Ectodermal cell (in vitro differentiated cells): ENCODE data around the gene FANK1.
"Not testable (repeated sequence)": the region's sequence is repeated elsewhere in the genome, so short reads cannot be mapped to it uniquely, and the experiment has no call there.

Source experiments
- H3K27ac ChIP-seq: 2 replicates; pipeline ENCODE4 v1.7.0; 2013; ENCODE audit warnings: mild to moderate bottlenecking, low read depth, low read length; ENCODE audit not compliant: insufficient read depth, poor library complexity, severe bottlenecking
- H3K27me3 ChIP-seq: 2 replicates; pipeline ENCODE4 v1.7.0; 2013; ENCODE audit warnings: mild to moderate bottlenecking, low read length; ENCODE audit not compliant: insufficient read depth, control insufficient read depth, poor library complexity, severe bottlenecking
- H3K36me3 ChIP-seq: one replicate; pipeline ENCODE4 v1.7.0; 2013; ENCODE audit warnings: low read length; ENCODE audit not compliant: control insufficient read depth, insufficient read depth
- H3K4me1 ChIP-seq: one replicate; pipeline ENCODE4 v1.7.0; 2013; ENCODE audit warnings: low read length; ENCODE audit not compliant: control insufficient read depth, insufficient read depth
- H3K4me3 ChIP-seq: 2 replicates; pipeline ENCODE4 v1.7.0; 2013; ENCODE audit warnings: low read depth, low read length, control low read depth; ENCODE audit not compliant: insufficient read depth
- H3K9me3 ChIP-seq: 2 replicates; pipeline ENCODE4 v1.7.0; 2013; ENCODE audit warnings: mild to moderate bottlenecking, low read length, moderate library complexity; ENCODE audit not compliant: control insufficient read depth
- WGBS, 2 experiments: methylation state at CpG; one replicate each; pipeline ENCODE4 v1.1.7; 2013; ENCODE audit warnings: missing lambda C conversion rate in 2 of 2; 5-methylcytosine and 5-hydroxymethylcytosine counted together

FANK1 gene

DNA sequence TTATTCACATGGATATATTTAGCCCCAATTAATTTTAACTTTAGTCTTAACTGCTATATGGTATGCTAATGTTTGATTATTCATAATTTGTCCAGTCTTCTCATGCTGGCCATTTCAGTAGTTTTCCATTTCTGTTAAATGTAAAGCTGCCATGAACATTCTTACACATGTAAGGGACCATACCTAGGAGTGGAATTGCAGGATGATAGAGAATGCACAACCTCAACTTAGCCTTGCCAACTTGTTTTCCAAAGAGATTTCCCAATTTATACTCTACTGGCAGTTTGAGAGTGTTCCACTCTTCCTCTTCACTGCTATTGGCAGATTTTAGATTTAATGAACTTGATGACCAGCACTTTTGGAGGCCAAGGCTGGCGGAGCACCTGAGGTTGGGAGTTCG lies 68.2 kb downstream of the FANK1 start:
- H3K27ac ChIP-seq = no peak overlapping the region
- no peaks in the 10 kb centered on the region for H3K36me3 ChIP-seq
- H3K9me3 ChIP-seq = no peaks in the 10 kb centered on the region
- H3K4me1 ChIP-seq = no peaks in the 10 kb centered on the region
- no peak overlapping the region for H3K4me3 ChIP-seq
- no peaks in the 10 kb centered on the region for H3K27me3 ChIP-seq
- 90 to 94% methylated on average over 2 of the region's 2 CpGs for WGBS, 2 experiments

DNA sequence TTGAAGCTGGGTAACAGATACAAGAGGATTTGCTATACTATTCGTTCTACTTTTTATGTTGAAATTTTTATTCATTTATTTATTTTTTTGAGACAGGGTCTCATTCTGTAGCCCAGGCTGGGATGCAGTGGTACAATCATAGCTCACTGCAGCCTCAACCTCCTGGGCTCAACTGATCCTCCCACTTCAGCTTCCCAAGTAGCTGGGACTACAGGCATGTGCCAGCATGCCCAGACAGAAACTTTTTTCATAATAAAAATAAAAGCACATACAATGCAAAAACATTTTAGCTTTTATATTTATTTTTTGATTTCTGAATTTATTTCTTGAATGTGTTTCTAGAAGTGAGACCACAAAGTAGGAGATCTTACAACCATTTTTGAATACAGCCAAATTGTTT lies 71.2 kb downstream of the FANK1 start:
- no peaks in the 10 kb centered on the region for H3K27me3 ChIP-seq
- no peak overlapping the region for H3K4me3 ChIP-seq
- H3K9me3 ChIP-seq = no peaks in the 10 kb centered on the region
- no peak overlapping the region for H3K27ac ChIP-seq
- H3K4me1 ChIP-seq = no peaks in the 10 kb centered on the region
- WGBS, 2 experiments = 80 to 90% methylated on average over 1 of the region's 1 CpG
- no peaks in the 10 kb centered on the region for H3K36me3 ChIP-seq

DNA sequence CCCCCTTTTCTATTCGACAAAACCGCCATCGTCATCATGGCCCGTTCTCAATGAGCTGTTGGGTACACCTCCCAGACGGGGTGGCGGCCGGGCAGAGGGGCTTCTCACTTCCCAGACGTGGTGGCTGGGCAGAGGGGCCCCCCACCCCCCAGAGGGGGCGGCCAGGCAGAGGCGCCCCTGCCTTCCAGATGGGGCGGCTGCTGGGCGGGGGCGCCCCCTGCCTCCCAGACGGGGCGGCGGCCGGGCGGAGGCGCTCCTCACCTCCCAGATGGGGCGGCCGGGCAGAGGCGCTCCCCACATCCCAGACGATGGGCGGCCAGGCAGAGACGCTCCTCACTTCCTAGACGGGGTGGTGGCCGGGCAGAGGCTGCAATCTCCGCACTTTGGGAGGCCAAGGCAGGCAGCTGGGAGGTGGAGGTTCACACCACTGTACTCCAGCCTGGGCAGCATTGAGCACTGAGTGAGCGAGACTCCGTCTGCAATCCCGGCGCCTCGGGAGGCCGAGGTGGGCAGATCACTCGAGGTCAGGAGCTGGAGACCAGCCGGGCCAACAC lies 73.8 kb downstream of the FANK1 start:
- H3K27ac ChIP-seq, H3K4me1 ChIP-seq, H3K9me3 ChIP-seq, H3K4me3 ChIP-seq, H3K27me3 ChIP-seq, H3K36me3 ChIP-seq: not testable (repeated sequence)
- WGBS, 2 experiments = 92 to 96% methylated on average over 36 of the region's 36 CpGs

DNA sequence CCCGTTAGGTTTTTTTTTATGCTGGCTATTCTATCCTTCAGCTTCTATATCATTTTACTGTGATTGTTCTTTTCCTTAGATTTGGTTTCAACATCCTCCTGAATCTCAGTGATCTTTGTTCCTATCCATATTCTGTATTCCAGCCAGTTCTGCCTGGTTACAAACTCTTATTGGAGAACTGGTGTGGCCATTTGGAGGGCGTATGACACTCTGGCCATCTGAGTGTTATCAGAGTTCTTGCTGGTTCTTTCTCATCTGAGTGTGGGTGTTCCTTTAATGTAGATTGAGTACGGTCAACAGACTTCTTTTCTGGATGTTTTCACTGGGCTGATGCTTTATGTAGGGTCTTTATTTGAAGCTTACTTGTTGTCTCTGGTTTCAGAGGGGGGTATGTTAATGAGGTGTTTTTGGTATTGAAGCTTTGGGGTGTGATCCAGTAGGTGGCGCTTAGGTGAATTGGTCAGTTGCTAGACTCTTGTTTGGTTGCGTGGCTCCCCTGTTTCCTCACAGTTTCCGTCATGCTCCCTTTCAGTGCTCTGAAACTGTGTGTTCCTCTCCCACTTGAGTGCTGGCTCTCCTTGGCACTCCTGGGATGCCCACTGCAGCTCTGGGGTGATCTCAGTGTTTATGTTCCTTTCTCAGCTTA lies 80.7 kb downstream of the FANK1 start:
- H3K36me3 ChIP-seq = no peaks in the 10 kb centered on the region
- H3K9me3 ChIP-seq = no peaks in the 10 kb centered on the region
- WGBS, 2 experiments = 85 to 86% methylated on average over 6 of the region's 6 CpGs
- H3K27me3 ChIP-seq = no peaks in the 10 kb centered on the region
- H3K4me3 ChIP-seq = no peak overlapping the region
- H3K4me1 ChIP-seq = no peaks in the 10 kb centered on the region
- H3K27ac ChIP-seq = no peak overlapping the region

DNA sequence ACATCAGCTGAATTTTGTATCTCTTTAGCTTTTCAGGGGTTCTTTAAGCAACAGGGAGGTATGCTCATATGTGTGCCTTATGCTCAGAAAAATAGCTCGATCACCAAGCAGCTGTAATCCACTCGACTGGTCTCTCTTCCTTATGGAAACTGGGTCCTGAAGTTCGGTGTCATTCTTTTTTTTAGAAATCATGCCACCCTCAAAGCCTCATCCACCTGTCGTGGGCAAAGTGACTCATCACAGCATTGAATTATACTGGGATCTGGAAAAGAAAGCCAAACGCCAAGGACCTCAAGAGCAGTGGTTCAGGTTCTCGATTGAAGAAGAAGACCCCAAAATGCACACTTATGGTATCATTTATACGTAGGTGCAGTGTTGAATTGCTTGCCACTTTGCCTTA lies 83.6 kb downstream of the FANK1 start:
- H3K27ac ChIP-seq = no peak overlapping the region
- H3K36me3 ChIP-seq = no peaks in the 10 kb centered on the region
- peaks cover 8% of the 10 kb centered on the region for H3K4me1 ChIP-seq
- no peaks in the 10 kb centered on the region for H3K27me3 ChIP-seq
- no peaks in the 10 kb centered on the region for H3K9me3 ChIP-seq
- 94 to 95% methylated on average over 7 of the region's 7 CpGs for WGBS, 2 experiments
- H3K4me3 ChIP-seq = no peak overlapping the region

DNA sequence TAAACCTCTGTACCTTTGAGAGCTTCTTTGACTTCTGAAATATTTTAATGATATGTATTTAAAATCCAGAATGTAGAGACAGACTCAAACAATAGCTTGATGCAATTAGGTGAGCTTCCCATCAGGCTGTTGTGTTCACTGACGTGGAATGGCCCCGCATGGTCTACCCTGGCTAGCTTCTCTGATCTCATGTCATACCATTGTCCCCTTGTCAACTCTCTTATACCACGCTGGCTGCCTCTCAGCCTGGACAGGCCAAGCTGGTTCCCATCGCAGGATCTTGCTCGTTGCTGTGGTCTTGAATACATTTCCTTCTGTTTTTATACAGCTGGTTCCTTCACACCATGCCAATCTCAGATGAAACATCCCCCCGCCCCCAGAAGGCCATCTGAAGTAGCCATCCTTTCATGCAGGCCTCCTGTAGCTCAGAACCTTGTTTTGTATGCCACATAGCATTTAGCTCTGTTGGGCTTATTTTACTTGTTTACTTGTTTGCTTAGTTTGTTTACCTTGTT lies 84.2 kb downstream of the FANK1 start:
- no peaks in the 10 kb centered on the region for H3K27me3 ChIP-seq
- H3K4me1 ChIP-seq = peaks cover 8% of the 10 kb centered on the region
- H3K27ac ChIP-seq = no peak overlapping the region
- H3K9me3 ChIP-seq = no peaks in the 10 kb centered on the region
- 61 to 73% methylated on average over 6 of the region's 6 CpGs for WGBS, 2 experiments
- H3K4me3 ChIP-seq = no peak overlapping the region
- no peaks in the 10 kb centered on the region for H3K36me3 ChIP-seq

DNA sequence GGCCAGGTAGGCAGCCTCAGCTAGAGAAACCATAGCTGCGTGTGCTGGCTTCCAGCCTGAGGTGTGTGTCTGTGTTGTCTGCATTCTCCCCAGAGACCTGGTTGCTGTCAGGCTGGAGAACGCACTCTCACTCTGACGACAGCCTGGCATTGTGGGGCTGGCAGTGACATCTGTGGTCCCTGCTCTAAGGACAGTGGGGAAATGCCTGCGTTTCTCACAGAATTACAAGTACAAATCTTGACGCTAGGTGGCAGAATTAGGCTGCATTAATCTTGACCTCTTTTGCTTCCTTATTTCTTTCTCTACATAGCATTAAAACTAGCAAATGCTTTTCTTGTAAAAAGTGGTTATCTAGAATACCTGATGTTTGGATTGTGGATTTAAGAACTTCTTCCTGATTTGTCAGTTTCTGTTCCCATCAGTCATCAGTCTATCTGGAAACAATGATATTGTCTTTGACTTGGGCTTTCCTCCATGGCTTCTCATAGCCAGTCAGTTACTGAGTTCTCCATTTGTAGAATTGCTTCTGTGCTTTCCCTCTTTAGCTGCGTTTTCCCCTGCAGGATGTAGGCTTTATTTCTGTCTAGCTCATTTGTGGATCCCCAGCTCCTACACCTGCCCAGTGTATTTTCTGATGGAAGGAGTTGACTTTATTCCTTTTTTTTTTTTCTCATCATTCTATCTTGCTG lies 86.0 kb downstream of the FANK1 start:
- peaks cover 8% of the 10 kb centered on the region for H3K4me1 ChIP-seq
- H3K27ac ChIP-seq = no peak overlapping the region
- H3K9me3 ChIP-seq = no peaks in the 10 kb centered on the region
- H3K27me3 ChIP-seq = no peaks in the 10 kb centered on the region
- H3K4me3 ChIP-seq = no peak overlapping the region
- no peaks in the 10 kb centered on the region for H3K36me3 ChIP-seq
- WGBS, 2 experiments = 17 to 19% methylated on average over 6 of the region's 6 CpGs

DNA sequence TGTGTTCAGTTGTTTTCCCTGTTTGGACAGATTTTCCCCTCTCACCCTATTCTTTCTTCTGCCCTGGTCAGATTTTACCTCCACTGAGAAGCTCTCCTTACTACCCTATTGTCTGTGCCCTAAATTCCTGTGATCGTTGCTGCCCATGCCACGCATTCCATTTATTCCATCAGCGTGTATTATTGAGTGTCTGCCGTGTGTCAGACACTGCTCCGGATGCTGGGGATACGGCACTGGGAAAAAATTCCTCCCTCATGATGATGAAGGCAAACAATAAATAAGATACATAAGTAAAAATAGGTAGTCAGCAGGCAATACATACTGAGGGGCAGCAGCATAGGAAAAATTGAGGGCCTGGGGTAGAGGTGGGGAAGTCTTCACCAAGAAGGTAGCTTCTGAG lies 86.8 kb downstream of the FANK1 start:
- Histone ChIP-seq H3K27ac (no peak overlapping the region), H3K36me3 (no peaks in the 10 kb centered on the region)
- WGBS, 2 experiments = 80 to 86% methylated on average over 5 to 6 of the region's 6 CpGs

DNA sequence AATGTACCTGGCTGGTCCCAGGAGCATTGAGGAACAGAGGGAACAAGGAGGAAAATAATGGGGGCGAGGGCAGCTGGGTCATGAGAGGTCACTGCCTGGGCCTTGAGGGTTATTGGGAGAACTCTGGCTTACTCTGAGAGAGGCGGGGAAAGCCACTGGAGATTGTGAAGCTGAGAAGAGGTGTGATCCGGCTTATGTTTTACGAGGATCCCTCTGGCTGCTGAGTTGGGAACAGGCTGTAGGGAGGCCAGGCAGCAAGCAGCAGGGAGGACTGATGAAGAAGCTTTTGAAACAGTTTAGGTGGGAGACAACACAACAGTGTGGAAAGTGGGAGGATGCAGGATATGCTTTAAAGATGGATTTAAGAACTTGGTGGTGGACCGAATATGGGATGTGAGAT lies 87.3 kb downstream of the FANK1 start:
- no peaks in the 10 kb centered on the region for H3K36me3 ChIP-seq
- WGBS, 2 experiments = 89 to 91% methylated on average over 5 of the region's 5 CpGs
- no peak overlapping the region for H3K4me3 ChIP-seq
- no peak overlapping the region for H3K27ac ChIP-seq
- peaks cover 8% of the 10 kb centered on the region for H3K4me1 ChIP-seq
- H3K9me3 ChIP-seq = no peaks in the 10 kb centered on the region
- H3K27me3 ChIP-seq = no peaks in the 10 kb centered on the region

More for the DNA sequence above, 86.8 kb downstream of the FANK1 start:
- Histone ChIP-seq H3K9me3 (no peaks in the 10 kb centered on the region), H3K4me1 (peaks cover 8% of the 10 kb centered on the region), H3K27me3 (no peaks in the 10 kb centered on the region), H3K4me3 (no peak overlapping the region)

DNA sequence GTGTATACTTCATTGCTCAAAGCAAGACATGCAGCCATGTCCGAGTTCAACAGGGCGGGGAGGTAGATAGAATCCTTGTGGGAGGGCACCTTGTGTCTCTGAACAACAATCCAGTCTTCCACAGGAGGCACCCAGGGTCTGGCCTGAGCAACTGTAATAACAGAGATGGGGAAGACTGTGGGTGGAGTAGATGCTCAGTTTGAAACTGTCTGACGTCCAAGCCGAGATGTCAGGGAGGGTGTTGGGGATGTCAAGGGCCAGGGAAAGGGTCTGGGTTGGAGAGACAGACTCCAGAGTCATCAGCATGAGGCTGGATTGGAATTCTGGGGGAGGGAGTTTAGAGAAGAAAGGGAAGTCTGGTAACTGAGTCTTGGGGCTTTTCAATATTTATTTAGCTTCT lies 88.0 kb downstream of the FANK1 start:
- no peaks in the 10 kb centered on the region for H3K36me3 ChIP-seq
- no peaks in the 10 kb centered on the region for H3K9me3 ChIP-seq
- no peak overlapping the region for H3K4me3 ChIP-seq
- H3K27me3 ChIP-seq = no peaks in the 10 kb centered on the region
- peaks cover 8% of the 10 kb centered on the region for H3K4me1 ChIP-seq
- WGBS, 2 experiments = 80 to 91% methylated on average over 4 of the region's 4 CpGs
- no peak overlapping the region for H3K27ac ChIP-seq
